Kidney capillary endothelial cell (primary cell): ENCODE measurements around the gene COMMD1.
A peak's percentile ranks its signal among the peaks of the same experiment; 100 is the strongest.
"Not testable (repeated sequence)": the region's sequence is repeated elsewhere in the genome, so short reads cannot be mapped to it uniquely, and the experiment has no call there.

Experiments used
- DNase-seq: peaks from one replicate; pipeline ENCODE4 v3.0.0-alpha.2; 2018; ENCODE audit warnings: low spot score

COMMD1 gene

DNA sequence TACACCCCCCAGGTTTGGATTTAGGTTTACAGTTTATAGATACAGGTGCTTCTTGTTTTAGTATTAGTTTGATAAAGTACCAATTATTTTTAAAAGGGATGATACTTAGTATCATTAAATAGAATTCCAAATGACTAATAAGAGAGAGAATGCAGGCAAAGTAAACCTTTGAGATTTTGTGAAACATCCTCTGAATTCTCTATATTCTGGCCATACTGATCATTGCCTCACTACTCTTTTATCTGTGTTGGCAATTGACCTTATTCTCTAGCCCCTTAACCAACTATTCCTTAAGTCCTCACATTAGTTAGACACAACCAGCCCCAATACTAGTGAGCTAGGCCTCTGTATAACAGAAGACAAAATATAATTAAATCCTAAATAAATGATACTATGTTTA lies 125.4 kb downstream of the COMMD1 start:
- no peak for DNase-seq

DNA sequence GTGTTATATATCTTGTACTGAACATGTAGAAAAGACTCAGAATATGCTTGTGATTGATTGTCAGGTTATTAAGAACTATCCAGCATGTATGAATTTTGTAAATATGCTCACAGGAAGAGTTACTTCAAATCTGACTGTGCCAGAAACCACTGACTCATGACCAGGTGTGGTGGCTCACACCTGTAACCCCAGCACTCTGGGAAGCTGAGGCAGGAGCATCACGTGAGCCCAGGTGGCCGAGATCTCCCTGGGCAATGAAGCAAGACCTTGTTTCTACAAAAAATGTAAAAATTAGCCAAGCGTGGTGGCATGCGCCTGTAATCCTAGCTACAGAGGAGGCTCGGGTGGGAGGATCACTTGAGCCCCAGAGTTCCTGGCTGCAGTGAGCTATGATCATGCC lies 126.6 kb downstream of the COMMD1 start:
- no peak for DNase-seq

DNA sequence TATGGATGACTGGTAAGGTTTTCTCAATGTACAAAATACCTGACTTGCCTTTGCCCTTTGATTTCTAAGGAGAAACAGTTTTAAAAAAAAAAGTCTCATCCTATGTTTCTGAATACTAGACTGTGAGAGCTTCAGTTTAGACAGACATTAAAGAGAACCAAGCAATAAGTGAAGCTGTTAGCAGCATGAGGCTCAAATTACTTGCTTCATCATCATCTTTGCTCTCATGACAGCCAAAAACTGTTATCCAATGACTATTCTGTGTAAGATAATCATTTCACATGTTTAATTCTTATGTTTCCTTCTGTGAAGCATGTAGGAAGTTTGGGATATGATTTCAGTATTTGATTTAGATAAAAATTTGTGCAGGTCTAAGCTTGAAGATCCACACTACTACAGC lies 129.2 kb downstream of the COMMD1 start:
- DNase-seq = no peak

DNA sequence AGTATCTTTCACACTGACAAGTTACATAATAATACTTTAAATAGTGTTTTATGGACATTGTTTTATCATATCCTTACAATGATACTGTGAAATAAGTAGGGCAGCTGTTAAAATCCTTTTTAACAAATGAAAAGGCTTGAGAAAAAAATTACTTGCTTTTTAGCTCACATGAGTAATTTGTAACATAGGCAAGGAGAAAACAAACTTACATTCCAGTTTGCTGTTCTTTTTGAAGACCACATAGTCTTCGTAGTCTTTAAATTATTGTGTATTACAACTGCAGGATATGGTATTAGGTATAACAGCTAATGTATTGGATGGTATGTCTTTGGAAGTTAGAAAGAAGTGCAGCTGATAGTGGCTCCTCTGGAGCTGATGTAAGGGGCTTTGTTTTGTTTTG lies 130.8 kb downstream of the COMMD1 start:
- DNase-seq = no peak

DNA sequence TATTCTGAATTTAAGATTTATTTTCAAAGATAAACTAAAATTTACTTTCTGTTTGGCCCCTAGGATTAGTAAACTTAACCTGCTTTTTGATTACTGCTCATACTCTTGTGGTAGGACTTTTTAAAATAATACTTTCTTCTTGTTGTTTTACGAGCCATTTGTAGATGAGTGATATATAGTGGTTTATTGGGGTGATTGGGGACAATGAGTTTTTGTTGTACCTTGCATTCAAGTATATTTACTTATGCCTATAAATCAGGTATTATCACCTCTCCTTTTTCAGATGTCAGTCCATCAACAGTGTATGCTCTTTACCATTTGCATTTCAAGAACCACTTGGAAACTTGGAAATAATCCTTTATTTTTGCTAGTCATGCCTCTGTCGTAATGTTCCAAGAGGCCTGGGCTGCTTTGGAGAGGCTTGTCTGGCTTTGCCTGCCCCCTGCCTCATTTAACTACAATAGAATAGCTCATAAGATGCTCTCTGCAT lies 131.3 kb downstream of the COMMD1 start:
- DNase-seq = no peak

DNA sequence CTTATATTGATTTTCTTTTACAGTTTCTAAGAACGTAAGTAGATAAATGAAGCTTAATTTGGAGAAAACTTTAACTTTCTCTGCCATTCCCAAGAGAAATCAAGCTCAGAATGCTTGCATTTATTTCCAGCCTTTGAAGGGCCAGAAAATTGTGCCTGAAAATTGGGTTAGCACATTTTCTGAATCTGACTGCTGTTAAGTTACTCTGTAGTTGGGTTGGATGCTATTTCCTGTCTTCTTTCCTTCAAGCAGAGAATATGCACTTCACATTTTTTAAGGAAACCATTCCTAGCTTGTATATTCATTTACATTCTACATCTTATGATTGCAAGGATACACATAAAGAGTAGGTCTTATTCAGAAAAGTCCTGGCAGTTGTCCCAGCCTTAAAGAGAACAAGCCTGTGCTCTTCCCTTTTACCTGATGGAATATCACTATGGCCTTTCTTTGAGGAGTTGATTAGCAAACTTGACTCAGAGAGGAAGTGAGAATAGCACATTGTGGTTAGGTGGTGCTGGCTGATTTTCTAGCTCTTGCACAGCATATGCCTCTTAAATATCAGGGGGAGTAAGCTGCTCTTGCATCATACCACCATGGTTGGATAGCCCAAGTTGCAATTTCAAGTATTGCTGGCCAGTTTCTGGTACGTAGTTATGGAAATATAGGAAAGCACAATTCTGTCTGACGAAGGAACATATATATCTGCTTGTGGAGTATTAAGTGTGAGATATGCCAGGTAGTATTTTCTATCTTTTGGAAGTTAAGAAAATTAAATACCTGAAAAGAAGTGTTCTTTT lies 133.7 kb downstream of the COMMD1 start:
- DNase-seq = no peak

DNA sequence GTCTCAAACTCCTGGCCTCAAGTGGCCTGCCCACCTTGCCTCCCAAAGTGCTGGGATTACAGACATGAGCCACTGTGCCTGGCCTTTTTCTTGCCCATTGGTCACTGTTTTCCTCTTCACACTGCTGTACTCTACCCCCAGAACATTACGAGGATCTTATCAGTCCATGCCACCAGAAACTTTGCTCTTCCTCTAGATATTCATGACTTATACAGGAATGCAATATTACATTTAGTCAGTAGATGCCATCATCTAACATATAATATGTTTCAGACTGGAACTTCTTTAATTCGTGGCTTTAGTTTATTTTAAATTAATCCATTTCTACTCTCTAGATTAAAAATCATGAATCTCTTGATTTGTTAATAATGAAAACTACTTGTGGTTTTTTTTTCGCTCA lies 135.5 kb downstream of the COMMD1 start:
- DNase-seq = no peak

DNA sequence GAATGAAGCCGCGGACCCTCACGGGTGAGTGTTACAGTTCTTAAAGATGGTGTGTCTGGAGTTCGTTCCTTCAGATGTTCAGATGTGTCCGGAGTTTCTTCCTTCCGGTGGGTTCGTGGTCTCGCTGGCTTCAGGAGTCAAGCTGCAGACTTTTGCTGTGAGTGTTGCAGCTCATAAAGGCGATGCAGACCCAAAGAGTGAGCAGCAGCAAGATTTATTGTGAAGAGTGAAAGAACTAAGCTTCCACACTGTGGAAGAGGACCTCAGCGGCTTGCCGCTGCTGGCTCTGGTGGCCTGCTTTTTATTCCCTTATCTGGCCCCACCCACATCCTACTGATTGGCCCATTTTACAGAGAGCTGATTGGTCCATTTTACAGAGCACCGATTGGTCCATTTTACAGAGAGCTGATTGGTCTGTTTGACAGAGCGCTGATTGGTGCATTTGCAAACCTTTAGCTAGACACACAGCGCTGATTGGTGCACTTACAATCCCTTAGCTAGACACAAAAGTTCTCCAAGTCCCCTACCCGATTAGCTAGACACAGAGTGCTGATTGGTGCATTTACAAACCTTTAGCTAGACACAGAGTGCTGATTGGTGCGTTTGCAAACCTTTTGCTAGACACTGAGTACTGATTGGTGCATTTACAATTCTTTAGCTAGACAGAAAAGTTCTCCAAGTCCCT lies 136.4 kb downstream of the COMMD1 start:
- DNase-seq = not testable (repeated sequence)

DNA sequence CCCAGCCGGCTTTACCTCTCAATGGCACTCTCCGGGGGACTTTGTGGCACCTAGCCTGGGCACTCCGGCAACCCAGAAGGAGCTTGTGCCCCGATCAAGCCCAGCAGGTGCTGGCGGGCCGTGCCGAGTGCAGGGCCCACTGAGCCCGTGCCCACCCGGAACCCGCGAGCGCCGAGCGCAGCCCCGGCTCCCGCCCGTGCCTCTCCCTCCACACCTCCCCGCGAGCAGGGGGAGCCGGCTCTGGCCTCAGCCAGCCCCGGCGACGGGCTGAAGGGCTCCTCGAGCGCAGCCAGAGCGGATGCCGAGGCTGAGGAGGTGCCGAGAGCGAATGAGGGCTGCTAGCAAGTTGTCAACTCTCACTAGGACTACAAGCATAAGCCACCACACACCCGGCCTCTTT lies 136.9 kb downstream of the COMMD1 start:
- DNase-seq = no peak

DNA sequence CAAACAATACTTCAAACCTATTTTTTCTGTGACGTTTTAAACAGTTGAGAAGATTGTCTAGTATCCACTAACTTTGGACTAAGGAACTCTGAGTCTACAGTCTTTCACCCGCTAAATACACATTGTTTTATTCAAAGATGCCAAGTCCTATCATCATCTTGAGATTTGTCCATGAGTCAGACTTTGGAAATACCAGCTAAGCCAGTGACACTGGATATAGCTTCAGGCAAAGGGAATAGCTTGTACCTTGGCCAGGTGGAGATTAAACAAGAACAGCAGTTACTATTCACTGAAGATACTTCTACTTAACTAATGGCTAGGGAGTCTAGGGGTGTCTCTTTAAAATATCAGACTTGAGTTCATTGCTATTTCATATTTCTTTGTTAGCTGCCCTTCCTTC lies 137.5 kb downstream of the COMMD1 start:
- DNase-seq = no peak

DNA sequence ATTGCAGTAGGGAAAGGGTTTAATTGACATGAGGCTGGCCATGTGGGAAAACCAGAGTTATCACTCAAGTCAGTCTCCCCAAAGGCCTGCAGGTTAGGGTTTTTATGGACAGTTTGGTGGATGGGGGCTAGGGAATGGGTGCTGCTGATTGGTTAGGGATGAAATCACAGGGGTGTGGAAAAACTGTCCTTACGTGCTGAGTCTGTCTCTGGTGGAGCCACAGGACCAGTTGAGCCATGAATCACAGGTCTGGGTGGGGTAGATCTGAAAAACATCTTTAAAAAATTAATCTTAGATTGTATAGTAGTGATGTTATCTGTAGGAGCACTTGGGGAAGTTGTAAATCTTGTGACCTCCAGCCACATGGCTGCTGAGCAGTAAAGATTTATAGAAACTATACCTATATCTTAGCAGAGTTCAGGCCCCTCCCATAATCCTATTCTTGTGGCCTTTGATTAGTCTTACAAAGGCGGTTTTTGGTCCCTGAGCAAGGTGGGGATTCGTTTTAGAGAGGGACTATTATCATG lies 139.6 kb downstream of the COMMD1 start:
- no peak for DNase-seq

DNA sequence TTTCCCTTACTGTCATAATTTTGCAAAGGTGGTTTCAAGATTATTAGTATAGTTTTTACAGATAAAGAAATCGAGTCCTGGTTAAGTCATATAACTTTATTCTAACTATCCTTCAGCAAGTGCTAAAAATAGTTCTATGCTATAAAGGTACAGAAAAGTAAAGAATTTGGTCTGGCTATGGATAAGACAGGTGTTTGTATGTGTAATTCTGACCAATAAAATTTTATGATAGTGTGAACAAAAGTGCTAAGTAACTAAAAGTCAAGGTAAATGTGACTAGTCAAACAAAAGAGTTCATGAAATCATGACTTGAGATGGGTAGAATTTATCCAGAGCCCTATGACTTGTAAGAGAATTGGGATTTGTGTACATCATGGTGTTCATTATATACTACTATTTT lies 140.7 kb downstream of the COMMD1 start:
- DNase-seq = no peak

DNA sequence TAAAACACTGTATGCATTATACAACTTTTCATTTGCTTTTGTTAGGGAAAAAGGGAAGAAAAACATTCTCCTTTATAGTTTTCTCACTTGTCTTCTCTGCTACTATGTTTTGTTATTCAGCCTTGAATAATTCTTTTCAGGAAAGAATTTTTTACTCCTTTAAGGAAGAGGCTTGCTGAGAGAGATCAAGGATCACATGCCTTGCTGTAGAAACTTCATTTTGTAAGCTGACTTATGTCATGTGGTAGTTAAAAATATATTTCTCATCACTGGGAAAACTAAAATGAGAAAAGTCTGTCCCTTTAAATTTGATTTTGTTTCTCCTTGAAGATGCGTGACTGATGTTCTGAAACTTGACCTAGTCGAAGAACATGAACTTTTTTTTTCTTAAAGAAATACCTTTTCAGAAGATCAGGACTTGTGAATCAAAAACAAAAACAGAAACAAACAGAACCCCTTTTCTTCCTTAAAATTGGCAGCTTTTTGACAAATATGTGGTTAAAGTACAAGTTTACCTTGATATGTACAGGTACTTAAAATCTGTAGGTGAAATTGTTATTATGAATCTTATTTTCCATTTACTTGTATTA lies 145.1 kb downstream of the COMMD1 start:
- DNase-seq = no peak

DNA sequence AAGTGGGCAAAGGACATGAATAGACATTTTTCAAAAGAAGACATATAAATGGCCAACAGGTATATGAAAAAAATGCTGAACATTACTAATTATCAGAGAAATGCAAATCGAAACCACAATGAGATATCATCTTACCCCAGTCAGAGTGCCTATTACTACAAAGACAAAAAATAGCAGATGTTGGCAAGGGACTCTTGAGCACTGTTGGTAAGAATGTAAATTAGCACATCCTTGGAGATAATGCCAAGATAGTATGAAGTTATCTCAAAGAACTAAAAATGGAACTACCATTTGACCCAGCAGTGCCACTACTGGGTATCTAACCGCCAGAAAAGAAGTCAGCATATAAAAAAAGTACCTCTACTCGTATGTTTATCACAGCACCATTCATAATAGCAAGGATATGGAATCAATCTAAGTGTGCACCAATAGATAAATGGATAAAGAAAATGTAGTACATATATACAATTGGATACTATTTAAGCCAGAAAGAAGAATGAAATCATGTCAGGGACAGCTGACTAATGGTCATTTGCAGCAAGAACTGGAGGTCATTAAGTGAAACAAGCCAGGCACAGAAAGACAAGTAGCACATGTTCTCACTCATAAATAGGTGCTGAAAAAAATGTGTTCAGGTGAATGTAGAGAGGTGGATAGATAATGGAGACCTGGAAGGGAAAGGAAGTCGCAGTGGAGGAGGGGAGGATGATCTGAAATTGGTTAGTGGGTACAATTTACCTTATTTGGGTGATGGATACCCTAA lies 148.7 kb downstream of the COMMD1 start:
- no peak for DNase-seq

DNA sequence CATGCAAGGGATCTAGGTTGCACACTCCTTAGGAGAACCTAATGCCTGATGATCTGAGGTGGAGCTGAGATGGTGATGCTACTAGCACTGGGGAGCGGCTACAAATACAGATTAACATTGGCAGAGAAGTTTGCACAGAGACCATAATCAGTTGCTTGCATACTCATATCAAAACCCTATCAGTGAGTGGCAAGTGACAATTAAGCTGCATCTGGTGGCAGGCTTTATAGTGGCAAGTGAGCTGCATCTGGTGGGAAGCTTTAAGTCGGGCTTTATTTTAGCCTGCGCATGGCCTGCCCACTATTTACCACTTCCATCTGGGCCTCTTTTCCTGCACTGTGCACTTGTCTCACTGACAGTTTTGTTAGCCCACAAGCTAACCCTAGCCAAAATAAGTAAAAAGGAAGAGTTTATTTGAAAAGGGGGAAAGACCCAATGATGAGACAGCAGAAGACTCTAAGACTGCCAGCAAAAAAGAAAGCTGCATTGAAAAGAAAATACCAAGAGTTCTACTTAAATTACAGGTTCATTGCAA lies 149.5 kb downstream of the COMMD1 start:
- DNase-seq = no peak

DNA sequence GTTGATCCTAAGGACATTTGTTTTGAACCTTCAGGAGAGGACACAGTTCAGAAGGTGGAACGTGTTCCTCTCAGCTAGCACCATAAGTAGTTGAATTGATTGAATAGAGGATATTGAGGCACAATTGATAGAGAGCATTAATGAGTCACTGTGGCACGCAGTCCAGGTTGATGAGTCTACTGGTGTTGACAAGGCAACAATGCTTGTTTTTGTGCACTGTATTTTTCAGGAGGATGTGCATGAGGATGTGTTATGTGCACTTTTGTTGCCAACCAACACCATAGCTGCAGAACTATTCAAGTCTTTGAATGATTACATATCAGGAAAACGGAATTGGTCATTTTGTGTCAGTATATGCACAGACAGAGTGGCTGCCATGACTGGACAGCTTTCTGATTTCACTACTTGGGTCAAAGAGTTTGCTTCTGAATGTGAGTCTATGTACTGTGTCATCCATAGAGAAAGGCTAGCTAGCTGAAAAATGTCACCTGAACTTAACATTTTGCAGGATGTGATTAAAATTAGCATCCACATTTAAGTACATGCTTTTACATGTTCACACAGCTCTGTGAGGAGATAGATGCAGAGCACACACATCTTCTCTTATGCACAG lies 150.4 kb downstream of the COMMD1 start:
- peak; percentile 33 for DNase-seq

DNA sequence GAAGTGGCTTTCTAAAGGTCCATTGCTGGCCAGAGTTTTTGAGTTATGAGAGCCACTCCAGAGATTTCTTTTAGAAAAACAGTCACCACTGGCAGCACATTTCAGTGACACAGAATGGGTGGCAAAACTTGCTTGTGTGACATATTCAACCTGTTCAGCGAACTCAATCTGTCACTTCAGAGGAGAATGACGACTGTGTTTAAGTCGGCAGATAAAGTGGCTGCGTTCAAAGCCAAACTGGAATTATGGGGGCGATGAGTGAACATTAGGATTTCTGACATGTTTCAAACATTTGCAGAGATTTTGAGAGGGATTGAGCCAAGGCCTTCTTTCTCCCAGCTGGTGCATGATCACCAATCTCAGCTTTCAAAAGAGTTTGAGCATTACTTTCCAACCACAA lies 150.9 kb downstream of the COMMD1 start:
- DNase-seq = no peak

DNA sequence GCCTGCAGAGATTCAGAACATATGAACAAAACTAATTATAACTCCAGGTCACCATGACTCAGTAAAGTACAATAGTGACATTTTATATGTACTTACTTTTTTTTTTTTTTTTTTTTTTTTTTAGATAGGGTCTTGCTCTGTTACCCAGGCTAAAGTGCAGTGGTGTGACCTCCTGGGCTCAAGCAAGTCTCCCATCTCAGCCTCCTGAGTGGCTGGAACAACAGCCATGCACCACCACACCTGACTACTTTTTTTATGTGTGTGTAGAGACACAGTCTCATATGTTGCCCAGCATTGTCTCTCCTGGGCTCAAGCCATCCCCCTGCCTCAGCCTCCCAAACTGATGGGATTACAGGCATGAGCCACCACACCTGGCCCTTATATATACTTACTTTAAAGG lies 159.8 kb downstream of the COMMD1 start:
- DNase-seq = no peak

DNA sequence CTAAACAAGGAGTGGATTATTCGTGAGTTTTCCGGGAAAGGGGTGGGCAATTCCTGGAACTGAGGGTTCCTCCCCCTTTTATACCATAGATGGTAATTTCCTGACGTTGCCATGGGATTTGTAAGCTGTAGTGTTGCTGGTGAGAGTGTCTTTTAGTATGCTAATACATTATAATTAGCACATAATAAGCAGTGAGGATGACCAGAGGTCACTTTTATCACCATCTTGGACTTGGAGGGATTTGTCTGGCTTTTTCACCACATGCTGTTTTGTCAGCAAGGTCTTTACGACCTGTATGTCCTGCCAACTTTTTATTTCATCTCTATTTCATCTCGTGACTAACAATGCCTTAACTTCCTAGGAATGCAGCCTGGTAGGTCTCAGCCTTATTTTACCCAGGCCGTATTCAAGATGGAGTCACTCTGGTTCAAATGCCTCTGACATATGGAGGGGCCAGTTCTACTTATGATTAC lies 165.7 kb downstream of the COMMD1 start:
- DNase-seq = no peak

DNA sequence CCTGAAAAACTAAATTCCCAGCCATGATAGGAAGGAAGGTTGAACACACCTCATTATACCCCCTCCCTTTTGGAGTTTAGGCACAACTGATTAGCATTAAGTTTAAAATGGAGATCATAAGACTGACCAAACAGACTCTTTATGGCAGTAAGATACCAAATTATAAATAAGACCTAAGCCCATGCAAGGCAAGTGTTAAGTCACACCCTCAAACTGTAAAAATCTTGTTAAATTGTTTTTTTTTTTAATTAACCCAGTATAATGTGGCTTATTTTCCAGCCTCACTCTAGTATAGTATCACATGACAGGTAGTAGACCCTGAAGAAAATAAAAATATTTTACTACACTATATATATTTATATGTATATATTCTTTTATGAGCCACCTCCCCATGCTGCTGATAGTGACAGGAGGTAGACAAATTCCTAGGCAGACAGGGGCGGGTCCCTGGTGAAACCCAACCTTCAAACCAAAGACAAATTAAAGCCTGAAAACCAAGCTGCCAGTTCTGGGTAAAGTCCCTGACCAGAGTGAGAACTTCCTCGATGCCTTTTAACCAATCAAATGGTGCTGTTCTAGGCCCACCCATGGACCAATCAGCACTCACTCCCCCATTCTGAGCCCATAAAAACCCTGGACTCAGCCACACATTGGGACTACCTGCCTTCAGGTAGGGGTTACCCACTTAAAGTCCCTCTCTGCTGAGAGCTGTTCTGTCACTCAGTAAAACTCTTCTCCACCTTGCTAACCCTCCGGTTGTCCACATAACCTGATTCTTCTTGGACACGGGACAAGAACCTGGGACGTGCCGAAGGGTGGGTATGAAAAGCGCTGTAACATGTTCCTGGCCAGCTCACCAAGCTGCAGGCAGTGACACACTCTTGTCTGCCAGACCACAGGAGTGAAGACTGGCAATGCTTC lies 166.5 kb downstream of the COMMD1 start:
- no peak for DNase-seq
